Activated gamma-delta T cell treated with Interleukin-2 at 50 U/mL for 16 hours (primary cell): ENCODE data around the gene LIM2.

Experiments
- DNase-seq: peaks from one replicate; pipeline ENCODE4 v3.0.0-alpha.2; 2020

Gene LIM2

GRCh38 chr19:51394050-51394836 lies 6.5 kb upstream of the LIM2 start:
- peak; percentile 81 for DNase-seq

GRCh38 chr19:51392701-51393100 lies 4.9 kb upstream of the LIM2 start:
- DNase-seq: no peak

GRCh38 chr19:51391073-51391611 lies 3.4 kb upstream of the LIM2 start:
- no peak for DNase-seq

GRCh38 chr19:51389143-51389542 lies 1.4 kb upstream of the LIM2 start:
- DNase-seq: no peak

- peak; percentile 39 for DNase-seq
Observed at GRCh38 chr19:51386882-51387520, 773 bp downstream of the LIM2 start.

GRCh38 chr19:51382004-51382403 lies 5.8 kb downstream of the LIM2 start:
- no peak for DNase-seq

- DNase-seq: no peak
Observed at GRCh38 chr19:51380379-51380778, 7.4 kb downstream of the LIM2 start.

- DNase-seq: no peak
Observed at GRCh38 chr19:51377422-51377821, 10.4 kb downstream of the LIM2 start.

GRCh38 chr19:51375504-51376221 lies 12.1 kb downstream of the LIM2 start:
- peak; percentile 35 for DNase-seq

GRCh38 chr19:51372649-51373504 lies 14.9 kb downstream of the LIM2 start, which contains the start of gene NKG7:
Gene NKG7, minus strand, starts transcription at chr19:51372654. Its CDS starts 119 bp downstream, at chr19:51372535.
- DNase-seq: peak; percentile 82

- DNase-seq: no peak
Observed at GRCh38 chr19:51372021-51372648, 15.6 kb downstream of the LIM2 start.

GRCh38 chr19:51371186-51371690 lies 16.5 kb downstream of the LIM2 start:
- DNase-seq: no peak

- no peak for DNase-seq
Observed at GRCh38 chr19:51370230-51370629, 17.5 kb downstream of the LIM2 start.

GRCh38 chr19:51368366-51369282 lies 19.1 kb downstream of the LIM2 start, which contains the start of gene CLDND2:
Gene CLDND2, minus strand, starts transcription at chr19:51369003. Its CDS starts 426 bp downstream, at chr19:51368577.
- DNase-seq: peak; percentile 44

GRCh38 chr19:51367565-51368365 lies 20.0 kb downstream of the LIM2 start:
- peak; percentile 95 for DNase-seq

- DNase-seq: no peak
Observed at GRCh38 chr19:51367255-51367564, 20.6 kb downstream of the LIM2 start.

- peak; percentile 90 for DNase-seq
Observed at GRCh38 chr19:51366389-51367254, 21.2 kb downstream of the LIM2 start.

GRCh38 chr19:51365965-51366388 lies 21.8 kb downstream of the LIM2 start, which contains the start of gene ETFB:
Gene ETFB, minus strand, starts transcription at chr19:51366388. Its CDS starts 62 bp downstream, at chr19:51366326.
- DNase-seq: no peak
